Parathyroid adenoma (tissue), 2 donors: ENCODE measurements around the gene CPEB3.
"Not testable (repeated sequence)": the region's sequence is repeated elsewhere in the genome, so short reads cannot be mapped to it uniquely, and the experiment has no call there.

Experiments
- H2AFZ ChIP-seq: fragments of 300-600 bp; sonication (generic); one replicate; pipeline ENCODE4 v1.7.0; 2017; ENCODE audit warnings: antibody characterized with exemption, mild to moderate bottlenecking
- H3K27ac ChIP-seq: fragments of 300-600 bp; sonication (generic); one replicate; pipeline ENCODE4 v1.7.0; 2017
- H3K27me3 ChIP-seq: fragments of 300-600 bp; sonication (generic); one replicate; pipeline ENCODE4 v1.7.0; 2017; ENCODE audit warnings: low read length; ENCODE audit not compliant: control insufficient read depth, insufficient read depth
- H3K36me3 ChIP-seq: fragments of 300-600 bp; sonication (generic); one replicate; pipeline ENCODE4 v1.7.0; 2017; ENCODE audit warnings: low read length; ENCODE audit not compliant: control insufficient read depth, insufficient read depth
- H3K4me1 ChIP-seq: fragments of 300-600 bp; sonication (generic); one replicate; pipeline ENCODE4 v1.7.0; 2017; ENCODE audit warnings: control low read depth
- H3K4me2 ChIP-seq: fragments of 300-600 bp; sonication (generic); one replicate; pipeline ENCODE4 v1.7.0; 2017; ENCODE audit warnings: low read length
- H3K4me3 ChIP-seq: fragments of 300-600 bp; sonication (generic); one replicate; pipeline ENCODE4 v1.7.0; 2017; ENCODE audit warnings: low read depth, low read length
- H3K79me2 ChIP-seq: fragments of 300-600 bp; sonication (generic); one replicate; pipeline ENCODE4 v1.7.0; 2017; ENCODE audit warnings: control low read depth
- H3K9ac ChIP-seq: fragments of 300-600 bp; sonication (generic); one replicate; pipeline ENCODE4 v1.7.0; 2017; ENCODE audit warnings: mild to moderate bottlenecking
- H3K9me3 ChIP-seq: fragments of 300-600 bp; sonication (generic); one replicate; pipeline ENCODE4 v1.7.0; 2017; ENCODE audit warnings: low read length; ENCODE audit not compliant: control insufficient read depth
- TF ChIP-seq, protein P1 (sequence below): fragments of 300-600 bp; sonication (generic); IDR thresholded peaks from one replicate; pipeline ENCODE4 v1.7.0; 2017; ENCODE audit warnings: antibody characterized with exemption, mild to moderate bottlenecking
- donor health status: primary hyperparathyroidism.

The CPEB3 gene

DNA sequence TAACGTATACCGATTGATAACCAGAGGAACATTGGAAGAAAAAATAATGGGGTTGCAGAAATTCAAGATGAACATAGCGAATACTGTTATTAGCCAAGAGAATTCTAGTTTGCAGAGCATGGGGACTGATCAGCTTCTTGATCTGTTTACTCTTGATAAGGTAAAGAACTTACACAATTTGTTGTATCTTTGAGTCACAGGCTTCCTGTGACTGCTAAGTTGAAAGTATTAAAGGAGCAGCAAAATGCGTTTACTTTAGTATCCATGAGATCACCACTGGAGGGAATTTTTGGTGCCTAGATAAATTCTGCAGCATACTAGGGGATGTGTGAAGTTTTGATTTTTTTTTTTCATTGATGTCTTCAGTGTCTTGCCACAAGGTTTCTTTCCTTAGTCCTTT is 263.7 kb downstream of the CPEB3 start:
- no peaks in the 10 kb centered on the region for H3K36me3 ChIP-seq
- TF ChIP-seq, protein P1, sequence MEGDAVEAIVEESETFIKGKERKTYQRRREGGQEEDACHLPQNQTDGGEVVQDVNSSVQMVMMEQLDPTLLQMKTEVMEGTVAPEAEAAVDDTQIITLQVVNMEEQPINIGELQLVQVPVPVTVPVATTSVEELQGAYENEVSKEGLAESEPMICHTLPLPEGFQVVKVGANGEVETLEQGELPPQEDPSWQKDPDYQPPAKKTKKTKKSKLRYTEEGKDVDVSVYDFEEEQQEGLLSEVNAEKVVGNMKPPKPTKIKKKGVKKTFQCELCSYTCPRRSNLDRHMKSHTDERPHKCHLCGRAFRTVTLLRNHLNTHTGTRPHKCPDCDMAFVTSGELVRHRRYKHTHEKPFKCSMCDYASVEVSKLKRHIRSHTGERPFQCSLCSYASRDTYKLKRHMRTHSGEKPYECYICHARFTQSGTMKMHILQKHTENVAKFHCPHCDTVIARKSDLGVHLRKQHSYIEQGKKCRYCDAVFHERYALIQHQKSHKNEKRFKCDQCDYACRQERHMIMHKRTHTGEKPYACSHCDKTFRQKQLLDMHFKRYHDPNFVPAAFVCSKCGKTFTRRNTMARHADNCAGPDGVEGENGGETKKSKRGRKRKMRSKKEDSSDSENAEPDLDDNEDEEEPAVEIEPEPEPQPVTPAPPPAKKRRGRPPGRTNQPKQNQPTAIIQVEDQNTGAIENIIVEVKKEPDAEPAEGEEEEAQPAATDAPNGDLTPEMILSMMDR, result no peak
- H3K27me3 ChIP-seq, result no peaks in the 10 kb centered on the region
- no peak overlapping the region for H3K4me3 ChIP-seq
- H3K79me2 ChIP-seq, result no peaks in the 10 kb centered on the region
- H3K4me2 ChIP-seq, result no peak overlapping the region
- no peak overlapping the region for H3K9ac ChIP-seq
- no peak overlapping the region for H2AFZ ChIP-seq
- H3K4me1 ChIP-seq, result no peaks in the 10 kb centered on the region
- no peak overlapping the region for H3K27ac ChIP-seq
- H3K9me3 ChIP-seq, result no peaks in the 10 kb centered on the region

GRCh38 chr10:92025340-92025739 is 265.5 kb downstream of the CPEB3 start:
- H3K27ac ChIP-seq, H3K4me1 ChIP-seq, H3K9me3 ChIP-seq, H3K4me3 ChIP-seq, H3K4me2 ChIP-seq, H3K9ac ChIP-seq, H3K36me3 ChIP-seq, H2AFZ ChIP-seq, H3K79me2 ChIP-seq, H3K27me3 ChIP-seq: not testable (repeated sequence)

GRCh38 chr10:92024700-92025099 is 266.2 kb downstream of the CPEB3 start:
- Histone ChIP-seq H3K9me3 (no peaks in the 10 kb centered on the region), H3K27ac (no peak overlapping the region), H3K4me2 (no peak overlapping the region), H3K79me2 (no peaks in the 10 kb centered on the region), H3K27me3 (no peaks in the 10 kb centered on the region), H2AFZ (no peak overlapping the region), H3K4me3 (no peak overlapping the region), H3K9ac (no peak overlapping the region), H3K36me3 (no peaks in the 10 kb centered on the region), H3K4me1 (no peaks in the 10 kb centered on the region)
- TF ChIP-seq, protein P1, result no peak

- Histone ChIP-seq H3K36me3 (no peaks in the 10 kb centered on the region), H3K4me3 (no peak overlapping the region), H3K4me2 (no peak overlapping the region), H3K27ac (no peak overlapping the region), H3K9me3 (no peaks in the 10 kb centered on the region), H3K27me3 (no peaks in the 10 kb centered on the region), H3K79me2 (no peaks in the 10 kb centered on the region), H2AFZ (no peak overlapping the region), H3K4me1 (no peaks in the 10 kb centered on the region), H3K9ac (no peak overlapping the region)
- TF ChIP-seq, protein P1, result no peak
Measured at GRCh38 chr10:92014620-92015019, 276.3 kb downstream of the CPEB3 start.

DNA sequence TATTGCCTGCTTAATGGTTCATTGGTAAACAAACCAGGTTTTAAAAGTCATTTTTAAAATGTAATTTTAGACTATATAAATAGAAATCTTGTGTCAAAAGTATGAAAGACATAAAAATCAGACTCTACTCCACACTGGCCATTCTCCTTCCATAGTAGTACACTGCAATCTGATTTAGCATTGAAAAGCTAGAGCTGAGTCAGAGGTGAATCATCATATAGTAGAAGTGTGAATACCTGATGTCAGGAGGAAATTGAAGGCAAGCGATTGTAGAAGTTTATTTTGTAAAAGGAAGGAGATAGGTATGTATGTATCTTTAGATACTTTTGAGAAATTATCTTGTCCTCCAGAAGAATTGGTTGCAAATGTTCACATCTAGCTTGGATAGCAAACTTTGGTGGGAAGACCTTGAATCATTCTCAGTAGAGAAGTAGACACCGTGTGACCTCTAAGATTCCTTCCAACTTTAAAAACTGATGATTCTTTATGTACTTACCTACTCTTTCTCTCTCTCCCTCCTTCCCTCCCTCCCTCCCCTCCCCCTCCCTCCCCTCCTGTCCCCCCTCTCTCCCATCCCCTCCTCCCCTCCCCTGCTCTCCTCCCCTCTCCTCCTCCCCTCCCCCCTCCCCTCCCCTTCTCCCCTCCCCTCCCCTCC is 279.2 kb downstream of the CPEB3 start:
- Histone ChIP-seq H3K4me2 (no peak overlapping the region), H3K4me1 (no peaks in the 10 kb centered on the region), H2AFZ (no peak overlapping the region), H3K4me3 (no peak overlapping the region), H3K36me3 (no peaks in the 10 kb centered on the region), H3K9me3 (no peaks in the 10 kb centered on the region), H3K9ac (no peak overlapping the region), H3K27me3 (no peaks in the 10 kb centered on the region), H3K27ac (no peak overlapping the region), H3K79me2 (no peaks in the 10 kb centered on the region)
- TF ChIP-seq, protein P1, result no peak
